ENCODE measurements around the gene DNTT. TPM values are rescaled to one million over a fixed set of nuclear protein-coding genes. Genes with fewer than 3 reads are reported as not detected.

DNTT gene
- total RNA-seq, 1 donor from 2014 or later: not detected

DNA sequence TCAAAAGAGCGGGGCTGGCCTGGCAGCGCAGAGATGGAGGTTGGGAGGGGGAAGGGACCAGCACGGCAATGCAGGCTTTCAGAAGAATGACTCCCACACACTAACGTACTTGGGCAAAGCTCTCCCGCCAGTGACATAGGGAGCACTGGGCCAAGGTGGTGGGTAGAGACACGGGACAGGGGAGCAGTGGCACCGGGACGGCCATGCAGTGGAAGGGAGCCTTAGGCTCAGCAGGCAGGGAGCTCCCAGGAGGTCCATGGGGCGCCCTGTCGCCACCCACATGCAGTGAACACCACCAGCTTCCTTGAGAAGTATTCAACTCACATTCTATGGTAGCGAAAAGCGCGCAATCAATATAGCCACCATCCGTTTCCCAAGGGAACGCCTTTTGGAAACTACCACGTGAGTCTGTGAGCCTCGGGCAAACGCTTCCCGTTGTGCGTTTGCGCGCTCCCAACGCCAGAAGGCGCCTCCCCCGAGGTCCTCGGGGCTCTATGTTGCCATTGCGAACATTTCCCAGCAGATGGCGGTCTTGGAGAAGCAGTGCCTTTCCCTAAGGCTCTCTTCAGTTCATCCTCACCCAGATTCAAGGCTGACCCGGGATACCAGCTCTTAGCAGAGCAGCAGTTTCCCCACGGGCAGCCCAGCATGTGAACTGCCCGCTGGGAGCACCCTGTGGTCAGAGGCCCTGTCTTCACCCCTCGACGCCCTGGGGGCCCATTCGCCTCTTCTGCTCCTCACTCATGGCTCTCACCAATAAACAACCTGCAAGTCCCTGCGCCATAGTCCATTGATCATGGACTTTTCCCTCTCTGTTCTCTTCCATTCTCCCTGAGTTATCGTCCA, 71.0 kb downstream of the DNTT start:
- DNase-seq (ENCODE audit: low read depth): peak; percentile 89

- DNase-seq (ENCODE audit: low read depth): no peak
Observed at GRCh38 chr10:96376483-96376882, 72.2 kb downstream of the DNTT start.

GRCh38 chr10:96377816-96378294, 73.6 kb downstream of the DNTT start:
- peak; percentile 37 for DNase-seq (ENCODE audit: low read depth)

DNA sequence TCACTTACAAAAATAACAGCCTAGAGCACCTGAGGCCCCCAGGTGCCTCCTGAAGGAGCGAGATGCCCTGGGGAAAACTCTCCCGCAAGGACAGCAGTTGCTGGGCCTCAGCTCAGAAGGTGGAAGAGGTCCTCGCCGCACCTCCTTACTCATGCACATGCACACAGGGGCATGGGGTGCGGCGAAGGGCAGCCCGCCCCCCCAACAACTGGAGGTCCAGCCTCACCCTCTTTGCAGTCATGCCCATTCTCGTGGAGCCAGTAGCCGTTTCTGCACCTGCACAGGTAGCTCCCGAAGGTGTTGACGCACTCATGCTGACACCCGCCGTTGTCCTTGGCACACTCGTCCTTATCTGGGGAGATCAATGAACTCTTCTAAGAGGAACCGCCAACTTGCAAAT, 74.5 kb downstream of the DNTT start:
- no peak for DNase-seq (ENCODE audit: low read depth)

DNA sequence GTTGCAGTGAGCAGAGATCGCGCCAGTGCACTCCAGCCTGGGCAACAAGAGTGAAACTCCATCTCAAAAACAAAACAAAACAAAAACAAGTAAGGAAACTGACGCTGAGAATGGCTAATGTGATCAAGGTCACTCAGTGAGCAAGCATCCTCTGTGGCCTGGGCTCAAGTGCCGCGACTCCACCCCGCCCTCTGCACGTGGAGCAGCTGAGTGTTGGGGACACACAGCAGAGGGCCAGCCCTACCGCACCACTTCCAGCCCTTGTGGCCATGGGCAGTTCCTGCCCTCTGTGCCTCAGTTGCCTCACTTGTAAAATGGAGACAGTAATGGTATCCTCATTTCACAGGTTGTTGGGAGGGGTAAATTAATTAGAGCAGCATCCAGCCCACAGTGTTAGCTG, 75.5 kb downstream of the DNTT start:
- DNase-seq (ENCODE audit: low read depth): no peak

DNA sequence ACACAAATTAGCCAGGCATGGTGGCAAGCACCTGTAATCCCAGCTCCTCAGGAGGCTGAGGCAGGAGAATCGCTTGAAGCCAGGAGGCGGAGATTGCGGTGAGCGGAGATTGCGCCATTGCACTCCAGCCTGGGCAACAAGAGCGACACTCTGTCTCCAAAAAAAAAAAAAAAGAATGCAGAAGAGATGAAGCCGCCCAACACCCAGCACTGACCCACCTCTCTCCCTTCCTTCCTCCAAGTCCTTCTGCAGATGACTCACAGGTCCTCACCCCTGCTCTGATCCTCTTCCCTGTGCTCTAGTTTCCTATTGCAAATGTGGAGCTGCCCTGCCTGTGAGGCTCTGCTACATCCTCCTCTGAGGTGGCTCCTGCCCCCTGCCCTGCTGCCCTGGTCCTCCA, 76.6 kb downstream of the DNTT start:
- no peak for DNase-seq (ENCODE audit: low read depth)

DNA sequence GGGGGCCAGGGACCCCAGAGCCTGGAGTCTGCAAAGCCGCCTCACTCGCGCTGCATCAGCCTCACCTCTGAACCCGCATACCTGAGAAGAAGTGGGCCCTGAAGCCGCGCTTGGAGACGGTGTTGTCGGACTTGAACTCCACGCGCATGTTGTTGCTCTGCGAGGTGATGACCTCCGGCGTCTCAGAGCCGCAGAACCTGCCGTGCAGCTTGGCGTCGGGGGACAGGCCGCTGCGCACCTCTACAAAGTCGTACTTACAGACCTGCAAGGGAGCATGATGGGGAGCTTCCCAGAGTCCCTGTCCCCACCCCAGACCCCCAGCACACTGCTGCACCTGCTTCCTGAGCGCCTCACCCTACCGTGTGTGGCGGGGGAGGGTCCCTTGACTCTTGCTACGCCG, 80.3 kb downstream of the DNTT start:
- DNase-seq (ENCODE audit: low read depth): no peak

DNA sequence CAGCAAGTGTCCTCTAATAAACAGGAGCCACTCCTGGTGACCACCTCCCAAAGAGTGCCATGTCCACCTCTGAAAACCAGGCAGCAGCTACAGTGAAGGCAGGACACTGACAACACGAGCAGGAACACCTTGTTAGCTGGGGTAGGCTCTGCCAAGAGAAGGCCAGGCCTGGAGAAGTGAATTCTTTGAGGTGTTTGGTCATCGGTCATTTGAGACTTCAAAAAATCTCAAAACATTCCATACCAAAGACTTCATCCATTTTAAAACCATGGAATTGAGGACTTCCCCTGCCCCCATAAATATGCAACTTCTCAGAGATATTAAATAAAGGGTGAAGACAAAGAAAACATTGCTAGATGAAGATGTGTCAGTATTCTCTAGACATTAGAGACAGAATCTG, 82.9 kb downstream of the DNTT start:
- no peak for DNase-seq (ENCODE audit: low read depth)

GRCh38 chr10:96387601-96388000, 83.4 kb downstream of the DNTT start:
- DNase-seq (ENCODE audit: low read depth): no peak

Other genes starting within 250 kb of the DNTT start
- gene ZNF518A, start 174.1 kb upstream of the DNTT start, total RNA-seq: 15.4 and 15.9 TPM in 2 replicates
- 0.13 TPM in 1 of 2 replicates, not detected in the other for gene BLNK, start 32.9 kb upstream of the DNTT start, total RNA-seq
- not detected in 2 replicates for gene OPALIN, start 54.6 kb downstream of the DNTT start, total RNA-seq
- gene TLL2, start 209.5 kb downstream of the DNTT start, total RNA-seq: 0.45 and 0.57 TPM in 2 replicates